H9 (cell line): Measurements from ENCODE around the gene KIF6. TPM values are rescaled to one million over a fixed set of nuclear protein-coding genes. Genes with fewer than 3 reads are reported as not detected.

Experiments
- DNase-seq: peaks from one replicate; pipeline ENCODE4 v3.0.0-alpha.2; 2017
- H2AFZ ChIP-seq: one replicate; pipeline ENCODE4 v1.6.1; 2013; ENCODE audit warnings: mild to moderate bottlenecking, low read length, control low read depth, moderate library complexity
- H2AK5ac ChIP-seq: 2 replicates; pipeline ENCODE4 v1.6.1; 2013; ENCODE audit warnings: low read length, control low read depth, mixed read lengths; ENCODE audit not compliant: insufficient read length
- H2BK120ac ChIP-seq: one replicate; pipeline ENCODE4 v1.6.1; 2013; ENCODE audit warnings: low read depth, mild to moderate bottlenecking, low read length, control low read depth, inconsistent platforms; ENCODE audit not compliant: poor library complexity, severe bottlenecking
- H2BK12ac ChIP-seq: 2 replicates; pipeline ENCODE4 v1.6.1; 2013; ENCODE audit warnings: low read length, control low read depth, mixed read lengths, low read depth; ENCODE audit not compliant: insufficient read length
- H2BK15ac ChIP-seq: 2 replicates; pipeline ENCODE4 v1.6.1; 2013; ENCODE audit warnings: low read depth, low read length, control low read depth
- H2BK20ac ChIP-seq: one replicate; pipeline ENCODE4 v1.6.1; 2013; ENCODE audit warnings: low read depth, mild to moderate bottlenecking, low read length, control low read depth, inconsistent platforms; ENCODE audit not compliant: poor library complexity, severe bottlenecking
- H2BK5ac ChIP-seq: 2 replicates; pipeline ENCODE4 v1.6.1; 2013; ENCODE audit warnings: low read length, control low read depth, mixed read lengths; ENCODE audit not compliant: insufficient read length
- H3K14ac ChIP-seq: 2 replicates; pipeline ENCODE4 v1.6.1; 2013; ENCODE audit warnings: low read length, control low read depth; ENCODE audit not compliant: insufficient read depth
- H3K18ac ChIP-seq: 2 replicates; pipeline ENCODE4 v1.6.1; 2013; ENCODE audit warnings: low read depth, mild to moderate bottlenecking, mixed read lengths, low read length, control low read depth; ENCODE audit not compliant: insufficient read length
- H3K23ac ChIP-seq: 2 replicates; pipeline ENCODE4 v1.6.1; 2013; ENCODE audit warnings: low read length, control low read depth, mixed read lengths, low read depth; ENCODE audit not compliant: insufficient read length
- H3K23me2 ChIP-seq: 2 replicates; pipeline ENCODE4 v1.6.1; 2013; ENCODE audit warnings: low read depth, mild to moderate bottlenecking, mixed read lengths, low read length, control low read depth; ENCODE audit not compliant: insufficient read length, poor library complexity, severe bottlenecking
- H3K27ac ChIP-seq: 2 replicates; pipeline ENCODE4 v1.5.1; 2013; ENCODE audit warnings: low read length, control low read depth, mixed read lengths, low read depth; ENCODE audit not compliant: insufficient read length
- H3K27me3 ChIP-seq: 2 replicates; pipeline ENCODE4 v1.6.1; 2013; ENCODE audit warnings: low read length, control low read depth, inconsistent platforms; ENCODE audit not compliant: insufficient read depth
- H3K4ac ChIP-seq: 2 replicates; pipeline ENCODE4 v1.6.1; 2013; ENCODE audit warnings: low read depth, mild to moderate bottlenecking, control low read depth, inconsistent platforms, low read length, moderate library complexity
- H3K4me1 ChIP-seq: 2 replicates; pipeline ENCODE4 v1.6.1; 2013; ENCODE audit warnings: low read length, control low read depth, inconsistent platforms; ENCODE audit not compliant: insufficient read depth
- H3K4me2 ChIP-seq: 2 replicates; pipeline ENCODE4 v1.6.1; 2013; ENCODE audit warnings: low read length, control low read depth, mixed read lengths; ENCODE audit not compliant: insufficient read length, insufficient read depth
- H3K56ac ChIP-seq: 2 replicates; pipeline ENCODE4 v1.6.1; 2013; ENCODE audit warnings: low read depth, mild to moderate bottlenecking, mixed read lengths, low read length, control low read depth; ENCODE audit not compliant: insufficient read length
- H3K79me1 ChIP-seq: 2 replicates; pipeline ENCODE4 v1.6.1; 2013; ENCODE audit warnings: low read depth, mild to moderate bottlenecking, moderate library complexity, low read length, control low read depth, inconsistent platforms; ENCODE audit not compliant: insufficient read depth, poor library complexity, severe bottlenecking
- H3K79me2 ChIP-seq: 2 replicates; pipeline ENCODE4 v1.6.1; 2013; ENCODE audit warnings: low read length, control low read depth, inconsistent platforms; ENCODE audit not compliant: insufficient read depth
- H3K9ac ChIP-seq: 2 replicates; pipeline ENCODE4 v1.6.1; 2013; ENCODE audit warnings: low read length, control low read depth, mixed read lengths; ENCODE audit not compliant: insufficient read length; ENCODE audit errors: extremely low read depth
- H3K9me3 ChIP-seq: one replicate; pipeline ENCODE4 v1.6.1; 2013; ENCODE audit warnings: low read depth, low read length, inconsistent platforms; ENCODE audit not compliant: control insufficient read depth
- H3T11ph ChIP-seq: one replicate; pipeline ENCODE4 v1.6.1; 2013; ENCODE audit warnings: mild to moderate bottlenecking, low read length, control low read depth, inconsistent platforms
- H4K20me1 ChIP-seq: one replicate; pipeline ENCODE4 v1.6.1; 2013; ENCODE audit not compliant: control insufficient read depth, insufficient read length, insufficient read depth
- H4K5ac ChIP-seq: 2 replicates; pipeline ENCODE4 v1.6.1; 2013; ENCODE audit warnings: low read depth, mild to moderate bottlenecking, mixed read lengths, low read length, control low read depth; ENCODE audit not compliant: insufficient read length
- H4K8ac ChIP-seq: replicated peaks from 2 replicates; pipeline ENCODE4 v1.6.1; 2013; ENCODE audit warnings: low read length, control low read depth, mixed read lengths, low read depth; ENCODE audit not compliant: insufficient read length
- H4K91ac ChIP-seq: 2 replicates; pipeline ENCODE4 v1.6.1; 2013; ENCODE audit warnings: low read depth, mild to moderate bottlenecking, moderate library complexity, mixed read lengths, low read length, control low read depth; ENCODE audit not compliant: insufficient read length
- H3K27ac Mint-ChIP-seq, 3 experiments: 2 replicates in 2 of 3; 3 replicates in 1 of 3; pipeline ENCODE4 v1.8.0; 2020 to 2021; ENCODE audit warnings: mixed read lengths in 3 of 3, mild to moderate bottlenecking in 1 of 3, moderate library complexity in 1 of 3
- H3K27me3 Mint-ChIP-seq: 2 replicates; pipeline ENCODE4 v1.8.0; 2021; ENCODE audit warnings: low read depth, mild to moderate bottlenecking, moderate library complexity, mixed read lengths
- H3K36me3 Mint-ChIP-seq, 3 experiments: 2 replicates in 2 of 3; 3 replicates in 1 of 3; pipeline ENCODE4 v1.8.0; 2020 to 2021; ENCODE audit warnings: low read depth in 3 of 3, mixed read lengths in 3 of 3; ENCODE audit not compliant: insufficient read depth in 1 of 3
- H3K4me1 Mint-ChIP-seq, 2 experiments: 2 replicates each; pipeline ENCODE4 v1.8.0; 2020; ENCODE audit warnings: mixed read lengths in 2 of 2
- H3K4me3 Mint-ChIP-seq, 2 experiments: 2 replicates in 1 of 2; 3 replicates in 1 of 2; pipeline ENCODE4 v1.8.0; 2020 to 2021; ENCODE audit warnings: mild to moderate bottlenecking in 2 of 2, mixed read lengths in 2 of 2, moderate library complexity in 1 of 2
- H3K9me3 Mint-ChIP-seq, 2 experiments: 2 replicates in 1 of 2; 3 replicates in 1 of 2; pipeline ENCODE4 v1.8.0; 2020; ENCODE audit warnings: mild to moderate bottlenecking in 2 of 2, mixed read lengths in 2 of 2, moderate library complexity in 1 of 2
- CTCF ChIP-seq: fragments of 200-600 bp; sonication (generic); conservative IDR thresholded peaks from 3 replicates; pipeline ENCODE4 v1.8.0; 2021; ENCODE audit warnings: antibody characterized with exemption, mild to moderate bottlenecking
- WGBS: extraction: QIAGEN DNeasy Blood & Tissue Kit; methylation state at CpG from one replicate; pipeline ENCODE4 v1.1.7; 2013; ENCODE audit warnings: missing lambda C conversion rate, low lambda C conversion rate, mixed read lengths; ENCODE audit not compliant: insufficient read length; ENCODE audit errors: extremely low coverage; 5-methylcytosine and 5-hydroxymethylcytosine counted together
- total RNA-seq: library from RNA; stranded (reverse); gene quantifications from 2 replicates; pipeline ENCODE4 v1.2.1, GENCODE V29; 2021

The KIF6 gene
- total RNA-seq, 1 experiment from 2014 or later, result 0.63 TPM

- H3K56ac ChIP-seq, result no peak overlapping the region
- no peaks in the 10 kb centered on the region for H4K20me1 ChIP-seq
- no peak overlapping the region for H2BK12ac ChIP-seq
- no peak overlapping the region for H3K23ac ChIP-seq
- no peaks in the 10 kb centered on the region for H3K79me1 ChIP-seq
- Mint-ChIP-seq H3K27me3 (peaks cover 6% of the 10 kb centered on the region; the same call in 1 of the 2 replicates), H3K27ac (no peak overlapping the region), H3K4me3 (no peak overlapping the region), H3K4me1 (peaks cover 45 to 46% of the 10 kb centered on the region in 2 experiments), H3K36me3 (no peaks in the 10 kb centered on the region), H3K9me3 (no peaks in the 10 kb centered on the region; a peak in 1 of 5 replicates)
- H3K14ac ChIP-seq, result no peak overlapping the region
- no peak overlapping the region for H2AK5ac ChIP-seq
- H3K9me3 ChIP-seq, result no peaks in the 10 kb centered on the region
- no peak overlapping the region for H2BK20ac ChIP-seq
- H3K4me1 ChIP-seq, result peaks cover 2% of the 10 kb centered on the region; the same call in 1 of the 2 replicates
- H3K27me3 ChIP-seq, result no peaks in the 10 kb centered on the region; the same call in 1 of the 2 replicates
- H3K4ac ChIP-seq, result no peak overlapping the region
- no peak overlapping the region for H3T11ph ChIP-seq
- no peak overlapping the region for H4K91ac ChIP-seq
- TF ChIP-seq CTCF, result no peak
- H3K4me2 ChIP-seq, result no peak overlapping the region
- H2BK15ac ChIP-seq, result no peak overlapping the region
- no peaks in the 10 kb centered on the region for H3K79me2 ChIP-seq
- no peak overlapping the region for H2BK5ac ChIP-seq
- H4K8ac ChIP-seq, result no peak overlapping the region
- H4K5ac ChIP-seq, result no peak overlapping the region
- WGBS, result no CpG with 5 or more reads among the region's 10 CpGs
- H3K18ac ChIP-seq, result no peak overlapping the region
- no peak overlapping the region for H3K9ac ChIP-seq
- H2BK120ac ChIP-seq, result no peak overlapping the region
- no peak for DNase-seq
- H3K23me2 ChIP-seq, result no peaks in the 10 kb centered on the region
- H2AFZ ChIP-seq, result no peak overlapping the region
- H3K27ac ChIP-seq, result no peak overlapping the region
Observed at GRCh38 chr6:39298061-39298460, 427.1 kb downstream of the KIF6 start.
